ENCODE measurements around the gene KDELR1. TPM values are rescaled to one million over a fixed set of nuclear protein-coding genes. Genes with fewer than 3 reads are reported as not detected.
A peak's percentile ranks its signal among the peaks of the same experiment; 100 is the strongest.
"Not testable (repeated sequence)": the region's sequence is repeated elsewhere in the genome, so short reads cannot be mapped to it uniquely, and the experiment has no call there.

Gene KDELR1
- total and polyA plus RNA-seq, 5 donors, result 82.3 to 101 (median 84.2) TPM

- DNase-seq, result no peak
- no peaks in the 10 kb centered on the region for H3K4me1 ChIP-seq (ENCODE audit: control insufficient read depth, insufficient read depth, low read length)
- no peaks in the 10 kb centered on the region for H3K27me3 ChIP-seq (ENCODE audit: control insufficient read depth, insufficient read depth)
- H3K27ac ChIP-seq (ENCODE audit: low read length), result no peak overlapping the region
- ATAC-seq, result no peak
- 29% methylated on average over 22 of the region's 22 CpGs for WGBS
- intact Hi-C loops (cut with DNase I), result no loop called here
- H3K4me3 ChIP-seq (ENCODE audit: low read length), result peak overlapping the region; percentile 48
- H3K9me3 ChIP-seq (ENCODE audit: control insufficient read depth, low read length), result no peaks in the 10 kb centered on the region
Measured at GRCh38 chr19:48397263-48398101, 6.1 kb upstream of the KDELR1 start.

DNA sequence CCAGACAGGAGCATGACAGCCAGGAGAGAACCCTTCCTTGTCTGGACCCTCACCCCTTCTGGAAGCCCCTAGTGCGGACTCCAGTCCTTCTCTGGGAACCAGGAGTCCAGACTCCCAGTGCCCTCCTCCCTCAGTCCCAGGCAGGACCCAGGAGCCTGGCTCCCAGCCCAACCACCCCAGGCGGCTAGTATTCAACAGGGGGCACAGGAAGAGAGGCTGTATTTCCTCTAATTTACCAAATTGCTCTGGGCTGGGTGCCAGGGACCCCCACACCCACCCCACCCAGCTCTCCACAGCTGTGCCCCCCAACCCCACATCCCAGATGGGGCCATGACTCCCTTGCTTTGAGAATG, 5.4 kb upstream of the KDELR1 start:
- no peaks in the 10 kb centered on the region for H3K9me3 ChIP-seq (ENCODE audit: control insufficient read depth, low read length)
- no peak for DNase-seq
- 53% methylated on average over 2 of the region's 2 CpGs for WGBS
- H3K27me3 ChIP-seq (ENCODE audit: control insufficient read depth, insufficient read depth), result no peaks in the 10 kb centered on the region
- intact Hi-C loops (cut with DNase I), result no loop called here
- no peaks in the 10 kb centered on the region for H3K4me1 ChIP-seq (ENCODE audit: control insufficient read depth, insufficient read depth, low read length)
- H3K27ac ChIP-seq (ENCODE audit: low read length), result no peak overlapping the region
- ATAC-seq, result no peak
- no peak overlapping the region for H3K4me3 ChIP-seq (ENCODE audit: low read length)

DNA sequence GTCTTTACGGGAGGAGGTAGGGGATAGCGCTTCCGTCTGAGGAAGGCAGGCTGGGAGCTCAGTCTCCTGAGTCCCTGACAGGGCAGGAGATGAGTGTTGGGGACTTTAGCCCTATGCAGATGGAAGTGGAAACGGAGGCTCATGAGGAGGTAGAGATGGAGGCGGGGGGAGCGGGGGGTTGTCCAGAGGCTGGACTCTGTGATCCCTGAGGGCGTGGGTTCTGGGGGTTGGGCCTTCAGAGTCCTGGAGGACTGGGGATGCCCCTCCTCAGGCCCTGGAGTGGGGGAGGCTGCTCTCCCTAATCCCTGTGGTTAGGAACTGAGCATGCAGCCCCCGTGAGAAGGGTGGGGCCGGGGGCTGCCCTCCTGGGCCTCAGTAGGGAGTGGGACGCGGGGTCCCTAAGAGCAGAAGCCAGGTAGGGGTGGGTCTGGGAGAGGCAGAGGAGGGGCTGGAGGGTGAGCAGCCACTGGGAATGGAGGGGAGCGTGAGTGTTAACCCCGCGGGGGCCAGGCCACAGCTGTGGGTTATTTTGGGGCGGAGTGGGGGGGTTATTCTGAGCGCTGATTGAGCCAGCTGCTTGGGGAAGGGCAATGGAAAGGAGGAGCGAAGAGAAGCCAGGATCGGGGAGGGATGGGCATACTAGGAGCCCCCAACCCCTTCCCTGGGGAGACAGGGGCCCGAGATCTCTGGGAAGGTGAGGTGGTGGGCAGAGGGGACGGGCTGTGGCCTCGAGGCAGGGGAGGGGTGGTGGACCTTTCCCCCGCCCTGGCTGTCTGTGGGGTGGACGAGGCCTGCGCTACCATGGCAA, 4.9 kb upstream of the KDELR1 start:
- no peaks in the 10 kb centered on the region for H3K9me3 ChIP-seq (ENCODE audit: control insufficient read depth, low read length)
- no peaks in the 10 kb centered on the region for H3K4me1 ChIP-seq (ENCODE audit: control insufficient read depth, insufficient read depth, low read length)
- no peak for ATAC-seq
- no peaks in the 10 kb centered on the region for H3K27me3 ChIP-seq (ENCODE audit: control insufficient read depth, insufficient read depth)
- H3K4me3 ChIP-seq (ENCODE audit: low read length), result no peak overlapping the region
- intact Hi-C loops (cut with DNase I), result no loop called here
- H3K27ac ChIP-seq (ENCODE audit: low read length), result no peak overlapping the region
- no peak for DNase-seq
- WGBS, result 52% methylated on average over 24 of the region's 24 CpGs

DNA sequence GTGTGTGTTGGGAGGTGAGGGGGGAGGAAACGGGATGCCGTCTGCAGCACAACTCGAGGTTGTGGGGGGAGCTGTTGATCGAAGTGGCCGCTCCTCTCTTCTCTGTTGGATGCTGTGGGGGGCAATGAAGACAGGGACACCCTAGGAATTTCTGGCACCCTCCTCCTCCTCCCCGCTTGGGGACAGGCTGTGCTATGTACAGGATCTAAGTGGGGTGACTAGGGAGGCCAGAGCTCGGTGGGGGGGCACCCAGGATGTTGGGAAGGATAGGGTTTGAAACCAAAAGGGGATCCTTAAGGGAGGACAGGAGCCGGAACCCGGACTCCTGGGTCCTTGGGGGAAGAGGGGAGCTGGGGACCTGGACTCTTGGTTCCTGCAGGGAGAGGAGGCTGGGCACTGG, 4.1 kb upstream of the KDELR1 start:
- Histone ChIP-seq H3K4me3 (ENCODE audit: low read length) (no peak overlapping the region), H3K27ac (ENCODE audit: low read length) (no peak overlapping the region), H3K27me3 (ENCODE audit: control insufficient read depth, insufficient read depth) (no peaks in the 10 kb centered on the region), H3K9me3 (ENCODE audit: control insufficient read depth, low read length) (no peaks in the 10 kb centered on the region), H3K4me1 (ENCODE audit: control insufficient read depth, insufficient read depth, low read length) (no peaks in the 10 kb centered on the region)
- intact Hi-C loops (cut with DNase I), result no loop called here
- DNase-seq, result no peak
- 32% methylated on average over 9 of the region's 9 CpGs for WGBS
- no peak for ATAC-seq

GRCh38 chr19:48395170-48395455, 3.8 kb upstream of the KDELR1 start:
- Histone ChIP-seq H3K27me3 (ENCODE audit: control insufficient read depth, insufficient read depth) (no peaks in the 10 kb centered on the region), H3K4me1 (ENCODE audit: control insufficient read depth, insufficient read depth, low read length) (no peaks in the 10 kb centered on the region), H3K9me3 (ENCODE audit: control insufficient read depth, low read length) (no peaks in the 10 kb centered on the region), H3K27ac (ENCODE audit: low read length) (no peak overlapping the region), H3K4me3 (ENCODE audit: low read length) (no peak overlapping the region)
- intact Hi-C loops (cut with DNase I), result no loop called here
- DNase-seq (no peak), ATAC-seq (no peak)
- 10% methylated on average over 6 of the region's 6 CpGs for WGBS

- no peak for DNase-seq
- H3K4me3 ChIP-seq (ENCODE audit: low read length), result no peak overlapping the region
- no peak overlapping the region for H3K27ac ChIP-seq (ENCODE audit: low read length)
- no peaks in the 10 kb centered on the region for H3K27me3 ChIP-seq (ENCODE audit: control insufficient read depth, insufficient read depth)
- ATAC-seq, result no peak
- H3K4me1 ChIP-seq (ENCODE audit: control insufficient read depth, insufficient read depth, low read length), result no peaks in the 10 kb centered on the region
- intact Hi-C loops (cut with DNase I), result no loop called here
- H3K9me3 ChIP-seq (ENCODE audit: control insufficient read depth, low read length), result no peaks in the 10 kb centered on the region
- WGBS, result 6% methylated on average over 38 of the region's 38 CpGs
Measured at GRCh38 chr19:48394331-48395169, 3.2 kb upstream of the KDELR1 start.

DNA sequence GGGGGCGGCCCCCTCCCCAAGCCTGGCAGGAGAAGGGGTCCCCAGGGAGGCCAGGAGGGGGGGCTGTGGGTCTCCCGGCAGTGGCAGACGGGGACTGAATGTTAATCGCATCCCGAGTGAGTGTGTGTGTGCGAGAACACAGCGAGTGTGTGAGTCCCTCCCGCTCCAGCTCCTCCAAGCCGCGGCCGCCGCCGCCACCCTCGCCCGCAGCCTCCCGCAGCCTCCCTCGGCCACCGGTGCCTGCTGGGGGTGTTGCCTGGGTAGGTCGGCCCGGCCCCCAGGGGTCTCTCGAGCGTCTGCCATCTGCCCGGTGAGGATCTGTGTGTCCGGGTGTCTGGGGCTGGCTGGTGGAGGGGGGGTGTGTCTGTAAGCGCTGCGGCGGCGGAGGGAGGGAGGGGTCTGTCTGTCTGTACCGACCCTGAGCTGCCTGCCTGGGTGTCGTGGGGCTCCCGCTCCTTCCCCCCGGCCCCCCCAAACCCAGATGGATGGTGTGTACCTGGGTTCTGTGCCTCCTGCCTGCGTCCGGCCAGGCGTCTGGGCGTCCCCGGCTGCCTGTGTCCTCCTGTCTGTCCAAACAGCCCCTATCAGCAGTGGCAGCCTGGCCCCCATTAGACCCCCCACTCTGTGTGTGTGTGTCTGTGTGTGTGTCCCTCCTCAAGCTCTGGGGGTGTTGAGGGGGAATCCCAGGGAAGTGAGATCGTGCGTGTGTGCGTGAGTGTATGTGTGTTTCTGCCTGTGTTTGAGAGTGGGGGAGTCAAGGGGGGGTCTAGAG, 2.4 kb upstream of the KDELR1 start, which contains the start of gene GRIN2D:
TSS of gene GRIN2D (plus strand) at position 110 of the 772 bp plus-strand sequence. CDS start 4,725 bp downstream, outside the sequence.
- no peaks in the 10 kb centered on the region for H3K27me3 ChIP-seq (ENCODE audit: control insufficient read depth, insufficient read depth)
- 1% methylated on average over 40 of the region's 40 CpGs for WGBS
- H3K9me3 ChIP-seq (ENCODE audit: control insufficient read depth, low read length), result no peaks in the 10 kb centered on the region
- ATAC-seq (no peak), DNase-seq (peak in 1 of 3 donors; percentile 68)
- no peaks in the 10 kb centered on the region for H3K4me1 ChIP-seq (ENCODE audit: control insufficient read depth, insufficient read depth, low read length)
- H3K4me3 ChIP-seq (ENCODE audit: low read length), result peak within 1 kb of the TSS; percentile 11
- intact Hi-C loops (cut with DNase I), result no loop called here
- no peak within 1 kb of the TSS for H3K27ac ChIP-seq (ENCODE audit: low read length)

DNA sequence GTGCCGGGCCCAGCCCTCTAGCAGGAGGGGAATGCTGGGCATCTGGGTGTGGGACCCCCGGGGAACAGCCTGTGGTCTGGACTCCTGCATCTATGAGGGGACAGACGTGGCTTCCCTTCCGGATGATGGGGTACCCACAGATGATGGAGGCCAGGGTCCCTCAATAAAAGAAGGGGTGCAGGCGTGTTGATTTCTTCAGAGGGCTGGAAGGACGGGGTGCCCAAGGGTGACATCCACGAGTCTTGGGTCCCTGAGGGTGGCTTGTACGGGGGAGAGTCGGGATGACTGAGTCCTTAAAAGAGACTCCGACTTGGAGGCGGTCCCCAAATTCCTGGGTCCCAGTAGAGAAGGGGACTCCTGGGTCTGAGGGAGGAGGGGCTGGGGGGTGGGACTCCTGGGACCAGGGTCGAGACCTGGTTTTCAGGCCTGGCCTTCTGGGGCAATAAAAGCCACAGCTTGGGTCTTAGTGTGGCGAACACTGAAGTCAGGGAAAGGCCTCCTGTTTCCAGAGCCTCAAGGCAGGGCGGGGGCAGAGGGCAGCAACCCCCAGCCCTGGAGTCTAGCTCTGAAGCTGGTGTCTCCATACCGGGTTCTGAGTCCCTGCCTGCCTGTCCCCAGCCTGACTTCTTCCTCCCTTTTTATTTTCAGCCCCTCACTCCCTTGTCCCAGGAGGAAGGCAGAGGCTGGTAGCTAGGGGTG, 1.7 kb upstream of the KDELR1 start:
- intact Hi-C loops (cut with DNase I), result no loop called here
- H3K9me3 ChIP-seq (ENCODE audit: control insufficient read depth, low read length), result no peaks in the 10 kb centered on the region
- H3K4me3 ChIP-seq (ENCODE audit: low read length), result no peak overlapping the region
- 84% methylated on average over 15 of the region's 15 CpGs for WGBS
- ATAC-seq (no peak), DNase-seq (no peak)
- H3K4me1 ChIP-seq (ENCODE audit: control insufficient read depth, insufficient read depth, low read length), result no peaks in the 10 kb centered on the region
- H3K27me3 ChIP-seq (ENCODE audit: control insufficient read depth, insufficient read depth), result no peaks in the 10 kb centered on the region
- H3K27ac ChIP-seq (ENCODE audit: low read length), result no peak overlapping the region

GRCh38 chr19:48392006-48392344, 624 bp upstream of the KDELR1 start:
- H3K4me3 ChIP-seq (ENCODE audit: low read length); DNase-seq; H3K4me1 ChIP-seq (ENCODE audit: control insufficient read depth, insufficient read depth, low read length); H3K27me3 ChIP-seq (ENCODE audit: control insufficient read depth, insufficient read depth); intact Hi-C loops (cut with DNase I); H3K27ac ChIP-seq (ENCODE audit: low read length); H3K9me3 ChIP-seq (ENCODE audit: control insufficient read depth, low read length); ATAC-seq: not testable (repeated sequence)
- 79% methylated on average over 1 of the region's 1 CpG for WGBS
